ENCODE results near the gene FBXW4. TPM values are rescaled to one million over a fixed set of nuclear protein-coding genes. Genes with fewer than 3 reads are reported as not detected.

Gene FBXW4
- total and polyA plus RNA-seq, 4 donors, result 65.2 to 99.9 (median 73.0) TPM

GRCh38 chr10:101675115-101675514 is 19.9 kb downstream of the FBXW4 start:
- no peak for DNase-seq
- H3K4me3 ChIP-seq (ENCODE audit: low read length in 2 of 2), result no peak overlapping the region
- H3K9me3 ChIP-seq (ENCODE audit: control insufficient read depth, low read length), result no peaks in the 10 kb centered on the region
- H3K4me1 ChIP-seq (ENCODE audit: control insufficient read depth in 1 of 2, insufficient read depth in 2 of 2, low read length in 2 of 2), result peaks cover 0 to 2% of the 10 kb centered on the region in 2 donors
- no peak for ATAC-seq (ENCODE audit: low FRiP score)
- 93 to 95% methylated on average over 2 of the region's 2 CpGs for WGBS, 2 donors
- no peaks in the 10 kb centered on the region for H3K27me3 ChIP-seq (ENCODE audit: control insufficient read depth in 1 of 2, insufficient read depth in 2 of 2, low read length in 1 of 2)
- H3K36me3 ChIP-seq (ENCODE audit: control insufficient read depth in 1 of 2, insufficient read depth in 2 of 2, low read length in 1 of 2), result peaks cover 5 to 8% of the 10 kb centered on the region in 2 donors
- H3K27ac ChIP-seq (ENCODE audit: low read depth in 1 of 2, low read length in 2 of 2), result no peak overlapping the region
- intact Hi-C loops (cut with DNase I), result no loop called here

GRCh38 chr10:101672536-101672935 is 22.4 kb downstream of the FBXW4 start:
- 15 to 16% methylated on average over 6 of the region's 6 CpGs for WGBS, 2 donors
- DNase-seq, result no peak
- no peak for ATAC-seq (ENCODE audit: low FRiP score)
- Histone ChIP-seq H3K4me3 (ENCODE audit: low read length in 2 of 2) (no peak overlapping the region), H3K36me3 (ENCODE audit: control insufficient read depth in 1 of 2, insufficient read depth in 2 of 2, low read length in 1 of 2) (peaks cover 6 to 9% of the 10 kb centered on the region in 2 donors), H3K27ac (ENCODE audit: low read depth in 1 of 2, low read length in 2 of 2) (no peak overlapping the region), H3K27me3 (ENCODE audit: control insufficient read depth in 1 of 2, insufficient read depth in 2 of 2, low read length in 1 of 2) (no peaks in the 10 kb centered on the region), H3K9me3 (ENCODE audit: control insufficient read depth, low read length) (no peaks in the 10 kb centered on the region), H3K4me1 (ENCODE audit: control insufficient read depth in 1 of 2, insufficient read depth in 2 of 2, low read length in 2 of 2) (peaks cover 0 to 2% of the 10 kb centered on the region in 2 donors)
- intact Hi-C loops (cut with DNase I), result no loop called here

GRCh38 chr10:101671453-101671852 is 23.5 kb downstream of the FBXW4 start:
- no peaks in the 10 kb centered on the region for H3K27me3 ChIP-seq (ENCODE audit: control insufficient read depth in 1 of 2, insufficient read depth in 2 of 2, low read length in 1 of 2)
- ATAC-seq (ENCODE audit: low FRiP score) (no peak), DNase-seq (no peak)
- no peak overlapping the region for H3K4me3 ChIP-seq (ENCODE audit: low read length in 2 of 2)
- 95 to 98% methylated on average over 1 of the region's 1 CpG for WGBS, 2 donors
- peaks cover 6 to 9% of the 10 kb centered on the region in 2 donors for H3K36me3 ChIP-seq (ENCODE audit: control insufficient read depth in 1 of 2, insufficient read depth in 2 of 2, low read length in 1 of 2)
- H3K9me3 ChIP-seq (ENCODE audit: control insufficient read depth, low read length), result no peaks in the 10 kb centered on the region
- H3K4me1 ChIP-seq (ENCODE audit: control insufficient read depth in 1 of 2, insufficient read depth in 2 of 2, low read length in 2 of 2), result peaks cover 0 to 2% of the 10 kb centered on the region in 2 donors
- intact Hi-C loops (cut with DNase I), result no loop called here
- H3K27ac ChIP-seq (ENCODE audit: low read depth in 1 of 2, low read length in 2 of 2), result no peak overlapping the region

GRCh38 chr10:101670635-101671034 is 24.3 kb downstream of the FBXW4 start:
- intact Hi-C loops (cut with DNase I), result no loop called here
- Histone ChIP-seq H3K27me3 (ENCODE audit: control insufficient read depth in 1 of 2, insufficient read depth in 2 of 2, low read length in 1 of 2) (no peaks in the 10 kb centered on the region), H3K36me3 (ENCODE audit: control insufficient read depth in 1 of 2, insufficient read depth in 2 of 2, low read length in 1 of 2) (peaks cover 8 to 9% of the 10 kb centered on the region in 2 donors), H3K4me3 (ENCODE audit: low read length in 2 of 2) (no peak overlapping the region), H3K27ac (ENCODE audit: low read depth in 1 of 2, low read length in 2 of 2) (no peak overlapping the region), H3K9me3 (ENCODE audit: control insufficient read depth, low read length) (no peaks in the 10 kb centered on the region), H3K4me1 (ENCODE audit: control insufficient read depth in 1 of 2, insufficient read depth in 2 of 2, low read length in 2 of 2) (peaks cover 0 to 2% of the 10 kb centered on the region in 2 donors)
- DNase-seq (no peak), ATAC-seq (ENCODE audit: low FRiP score) (no peak)

- Histone ChIP-seq H3K27ac (ENCODE audit: low read depth in 1 of 2, low read length in 2 of 2) (no peak overlapping the region), H3K4me1 (ENCODE audit: control insufficient read depth in 1 of 2, insufficient read depth in 2 of 2, low read length in 2 of 2) (peaks cover 0 to 2% of the 10 kb centered on the region in 2 donors), H3K4me3 (ENCODE audit: low read length in 2 of 2) (no peak overlapping the region), H3K9me3 (ENCODE audit: control insufficient read depth, low read length) (no peaks in the 10 kb centered on the region), H3K36me3 (ENCODE audit: control insufficient read depth in 1 of 2, insufficient read depth in 2 of 2, low read length in 1 of 2) (peaks cover 4 to 14% of the 10 kb centered on the region in 2 donors), H3K27me3 (ENCODE audit: control insufficient read depth in 1 of 2, insufficient read depth in 2 of 2, low read length in 1 of 2) (no peaks in the 10 kb centered on the region)
- intact Hi-C loops (cut with DNase I), result no loop called here
- ATAC-seq (ENCODE audit: low FRiP score), result no peak
- no peak for DNase-seq
- 95 to 100% methylated on average over 2 of the region's 2 CpGs for WGBS, 2 donors
Observed at GRCh38 chr10:101669181-101669580, 25.8 kb downstream of the FBXW4 start.

GRCh38 chr10:101668566-101668965 is 26.4 kb downstream of the FBXW4 start:
- H3K4me1 ChIP-seq (ENCODE audit: control insufficient read depth in 1 of 2, insufficient read depth in 2 of 2, low read length in 2 of 2), result peaks cover 0 to 2% of the 10 kb centered on the region in 2 donors
- H3K27ac ChIP-seq (ENCODE audit: low read depth in 1 of 2, low read length in 2 of 2), result no peak overlapping the region
- DNase-seq (no peak), ATAC-seq (ENCODE audit: low FRiP score) (no peak)
- peaks cover 4 to 14% of the 10 kb centered on the region in 2 donors for H3K36me3 ChIP-seq (ENCODE audit: control insufficient read depth in 1 of 2, insufficient read depth in 2 of 2, low read length in 1 of 2)
- intact Hi-C loops (cut with DNase I), result no loop called here
- 77 to 83% methylated on average over 1 of the region's 1 CpG for WGBS, 2 donors
- H3K27me3 ChIP-seq (ENCODE audit: control insufficient read depth in 1 of 2, insufficient read depth in 2 of 2, low read length in 1 of 2), result no peaks in the 10 kb centered on the region
- H3K9me3 ChIP-seq (ENCODE audit: control insufficient read depth, low read length), result no peaks in the 10 kb centered on the region
- no peak overlapping the region for H3K4me3 ChIP-seq (ENCODE audit: low read length in 2 of 2)

- Histone ChIP-seq H3K27me3 (ENCODE audit: control insufficient read depth in 1 of 2, insufficient read depth in 2 of 2, low read length in 1 of 2) (no peaks in the 10 kb centered on the region), H3K27ac (ENCODE audit: low read depth in 1 of 2, low read length in 2 of 2) (no peak overlapping the region), H3K4me3 (ENCODE audit: low read length in 2 of 2) (no peak overlapping the region), H3K9me3 (ENCODE audit: control insufficient read depth, low read length) (no peaks in the 10 kb centered on the region), H3K36me3 (ENCODE audit: control insufficient read depth in 1 of 2, insufficient read depth in 2 of 2, low read length in 1 of 2) (peaks cover 4 to 9% of the 10 kb centered on the region in 2 donors), H3K4me1 (ENCODE audit: control insufficient read depth in 1 of 2, insufficient read depth in 2 of 2, low read length in 2 of 2) (no peaks in the 10 kb centered on the region)
- ATAC-seq (ENCODE audit: low FRiP score) (no peak), DNase-seq (no peak)
- intact Hi-C loops (cut with DNase I), result no loop called here
- WGBS, 2 donors, result 67 to 76% methylated on average over 9 of the region's 9 CpGs
Observed at GRCh38 chr10:101666083-101666482, 28.9 kb downstream of the FBXW4 start.

GRCh38 chr10:101663097-101663496 is 31.9 kb downstream of the FBXW4 start:
- ATAC-seq (ENCODE audit: low FRiP score) (no peak), DNase-seq (no peak)
- H3K4me3 ChIP-seq (ENCODE audit: low read length in 2 of 2), result no peak overlapping the region
- H3K27me3 ChIP-seq (ENCODE audit: control insufficient read depth in 1 of 2, insufficient read depth in 2 of 2, low read length in 1 of 2), result no peaks in the 10 kb centered on the region
- H3K9me3 ChIP-seq (ENCODE audit: control insufficient read depth, low read length), result no peaks in the 10 kb centered on the region
- H3K4me1 ChIP-seq (ENCODE audit: control insufficient read depth in 1 of 2, insufficient read depth in 2 of 2, low read length in 2 of 2), result no peaks in the 10 kb centered on the region
- intact Hi-C loops (cut with DNase I), result no loop called here
- 88% methylated on average over 1 of the region's 1 CpG for WGBS, 2 donors
- H3K36me3 ChIP-seq (ENCODE audit: control insufficient read depth in 1 of 2, insufficient read depth in 2 of 2, low read length in 1 of 2), result peaks cover 5 to 12% of the 10 kb centered on the region in 2 donors
- H3K27ac ChIP-seq (ENCODE audit: low read depth in 1 of 2, low read length in 2 of 2), result no peak overlapping the region

- no peak for ATAC-seq (ENCODE audit: low FRiP score)
- Histone ChIP-seq H3K27ac (ENCODE audit: low read depth in 1 of 2, low read length in 2 of 2) (no peak overlapping the region), H3K27me3 (ENCODE audit: control insufficient read depth in 1 of 2, insufficient read depth in 2 of 2, low read length in 1 of 2) (no peaks in the 10 kb centered on the region), H3K9me3 (ENCODE audit: control insufficient read depth, low read length) (no peaks in the 10 kb centered on the region), H3K36me3 (ENCODE audit: control insufficient read depth in 1 of 2, insufficient read depth in 2 of 2, low read length in 1 of 2) (peaks cover 5 to 14% of the 10 kb centered on the region in 2 donors), H3K4me1 (ENCODE audit: control insufficient read depth in 1 of 2, insufficient read depth in 2 of 2, low read length in 2 of 2) (no peaks in the 10 kb centered on the region), H3K4me3 (ENCODE audit: low read length in 2 of 2) (no peak overlapping the region)
- intact Hi-C loops (cut with DNase I), result no loop called here
- 74 to 79% methylated on average over 4 of the region's 4 CpGs for WGBS, 2 donors
- no peak for DNase-seq
Observed at GRCh38 chr10:101660256-101660655, 34.7 kb downstream of the FBXW4 start.
